ENCODE data around the gene PLCB4.
A peak's percentile ranks its signal among the peaks of the same experiment; 100 is the strongest.

PLCB4 gene

GRCh38 chr20:9179193-9179802 is 110.4 kb downstream of the PLCB4 start:
- no peak for DNase-seq (ENCODE audit: low read depth)

- DNase-seq (ENCODE audit: low read depth): no peak
These were observed 111.0 kb downstream of the PLCB4 start for GRCh38 chr20:9179867-9180266.

GRCh38 chr20:9180481-9181257 is 111.8 kb downstream of the PLCB4 start:
- no peak for DNase-seq (ENCODE audit: low read depth)

GRCh38 chr20:9185511-9185910 is 116.6 kb downstream of the PLCB4 start:
- DNase-seq (ENCODE audit: low read depth): no peak

GRCh38 chr20:9186396-9186795 is 117.5 kb downstream of the PLCB4 start:
- no peak for DNase-seq (ENCODE audit: low read depth)

GRCh38 chr20:9195031-9195430 is 126.1 kb downstream of the PLCB4 start:
- no peak for DNase-seq (ENCODE audit: low read depth)

GRCh38 chr20:9196110-9196509 is 127.2 kb downstream of the PLCB4 start:
- no peak for DNase-seq (ENCODE audit: low read depth)

GRCh38 chr20:9198460-9198859 is 129.6 kb downstream of the PLCB4 start:
- no peak for DNase-seq (ENCODE audit: low read depth)

- peak; percentile 41 for DNase-seq (ENCODE audit: low read depth)
These were observed 131.3 kb downstream of the PLCB4 start for GRCh38 chr20:9200196-9200595.

- peak; percentile 47 for DNase-seq (ENCODE audit: low read depth)
These were observed 131.7 kb downstream of the PLCB4 start for GRCh38 chr20:9200620-9201019.

- no peak for DNase-seq (ENCODE audit: low read depth)
These were observed 133.7 kb downstream of the PLCB4 start for GRCh38 chr20:9202420-9203080.

GRCh38 chr20:9203081-9203447 is 134.2 kb downstream of the PLCB4 start:
- DNase-seq (ENCODE audit: low read depth): no peak

- DNase-seq (ENCODE audit: low read depth): no peak
These were observed 136.1 kb downstream of the PLCB4 start for GRCh38 chr20:9204979-9205378.

- DNase-seq (ENCODE audit: low read depth): no peak
These were observed 137.6 kb downstream of the PLCB4 start for GRCh38 chr20:9206486-9206885.

GRCh38 chr20:9207253-9207652 is 138.4 kb downstream of the PLCB4 start:
- no peak for DNase-seq (ENCODE audit: low read depth)

- no peak for DNase-seq (ENCODE audit: low read depth)
These were observed 141.5 kb downstream of the PLCB4 start for GRCh38 chr20:9210356-9210755.

GRCh38 chr20:9211016-9211760 is 142.3 kb downstream of the PLCB4 start:
- DNase-seq (ENCODE audit: low read depth): no peak

- no peak for DNase-seq (ENCODE audit: low read depth)
These were observed 143.8 kb downstream of the PLCB4 start for GRCh38 chr20:9212735-9213134.

- DNase-seq (ENCODE audit: low read depth): peak; percentile 93
These were observed 145.8 kb downstream of the PLCB4 start for GRCh38 chr20:9214685-9215084.

- no peak for DNase-seq (ENCODE audit: low read depth)
These were observed 146.7 kb downstream of the PLCB4 start for GRCh38 chr20:9215539-9215938.

- DNase-seq (ENCODE audit: low read depth): no peak
These were observed 149.7 kb downstream of the PLCB4 start for GRCh38 chr20:9218531-9218961.

- DNase-seq (ENCODE audit: low read depth): peak; percentile 66
These were observed 152.1 kb downstream of the PLCB4 start for GRCh38 chr20:9220874-9221547.

Measured in GM04504 (cell line).